ENCODE data around the gene TBC1D10A.

The TBC1D10A gene

GRCh38 chr22:30245181-30245984 is 81.4 kb downstream of the TBC1D10A start:
- DNase-seq = no peak

DNA sequence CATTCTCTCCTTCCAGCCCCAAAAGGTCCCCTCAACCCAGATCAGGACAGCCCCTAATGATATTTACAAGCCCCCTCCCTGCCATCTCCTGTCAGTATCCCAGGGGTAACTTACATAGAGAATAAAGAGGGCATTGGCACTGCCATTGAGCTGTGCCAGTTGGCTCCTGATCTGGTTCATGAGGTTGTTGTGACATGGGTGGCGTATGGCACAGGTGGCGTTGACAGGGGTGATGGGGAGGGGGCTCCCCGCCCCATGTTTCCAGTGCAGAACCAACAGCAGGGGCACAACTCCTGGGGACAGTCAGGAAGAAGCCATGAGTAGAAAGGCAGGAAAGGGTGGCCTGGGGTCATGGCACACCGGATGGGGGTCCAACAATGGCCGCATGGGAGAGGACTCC is 82.1 kb downstream of the TBC1D10A start:
- DNase-seq = no peak

DNA sequence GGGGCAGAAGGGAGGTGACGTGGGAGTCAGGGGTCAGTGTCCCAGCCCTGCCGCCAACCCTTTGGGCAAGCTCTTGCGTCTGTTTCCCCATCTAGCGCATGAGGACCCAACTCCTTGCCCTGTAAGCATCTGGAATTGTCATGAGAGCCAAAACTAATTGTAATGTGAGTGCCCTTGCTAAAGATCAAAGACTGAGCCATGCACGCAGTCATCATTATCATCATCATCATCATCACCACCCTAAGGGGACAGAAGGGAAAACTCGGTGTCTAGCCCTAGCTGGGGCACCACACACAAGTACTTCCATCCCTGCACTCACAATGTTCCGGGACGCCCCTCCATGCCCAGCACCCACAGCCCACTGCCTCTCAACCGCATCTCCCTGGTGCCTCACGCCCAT is 82.7 kb downstream of the TBC1D10A start:
- DNase-seq = no peak

- no peak for DNase-seq
Measured at GRCh38 chr22:30243661-30244060, 83.1 kb downstream of the TBC1D10A start.
